Measurements from ENCODE around the gene ICAM5. TPM values are rescaled to one million over a fixed set of nuclear protein-coding genes. Genes with fewer than 3 reads are reported as not detected.

The ICAM5 gene
- total RNA-seq, 1 donor from 2014 or later = 3.8 TPM

GRCh38 chr19:10291554-10292205, 1.9 kb downstream of the ICAM5 start:
- H3K4me1 Mint-ChIP-seq = peaks cover 63% of the 10 kb centered on the region
- peak overlapping the region; percentile 43 for H3K27ac Mint-ChIP-seq
- no peaks in the 10 kb centered on the region for H3K9me3 Mint-ChIP-seq
- H3K36me3 Mint-ChIP-seq (ENCODE audit: low read depth) = peaks cover 4% of the 10 kb centered on the region
- DNase-seq = no peak
- peak overlapping the region; percentile 88 for H3K4me3 Mint-ChIP-seq
- intact Hi-C loops (cut with micrococcal nuclease) = loop anchor here (5.0 kb wide), 2 partner anchors 221 to 276 kb away; partner anchors contain the start of genes CDKN2D and KRI1
- peaks cover 53% of the 10 kb centered on the region for H3K27me3 Mint-ChIP-seq

GRCh38 chr19:10292206-10292788, 2.5 kb downstream of the ICAM5 start:
- H3K4me1 Mint-ChIP-seq = peaks cover 59% of the 10 kb centered on the region
- H3K9me3 Mint-ChIP-seq = no peaks in the 10 kb centered on the region
- H3K4me3 Mint-ChIP-seq = peak overlapping the region; percentile 88
- H3K36me3 Mint-ChIP-seq (ENCODE audit: low read depth) = peaks cover 4% of the 10 kb centered on the region
- peak; percentile 92 for DNase-seq
- H3K27ac Mint-ChIP-seq = peak overlapping the region; percentile 43
- peaks cover 54% of the 10 kb centered on the region for H3K27me3 Mint-ChIP-seq
- intact Hi-C loops (cut with micrococcal nuclease) = loop anchor here (5.0 kb wide), 2 partner anchors 220 to 275 kb away; partner anchors contain the start of genes CDKN2D and KRI1

- intact Hi-C loops (cut with micrococcal nuclease) = loop anchor here (5.0 kb wide), 2 partner anchors 219 to 274 kb away; partner anchors contain the start of genes CDKN2D and KRI1
- DNase-seq = peak; percentile 69
- Mint-ChIP-seq H3K27me3 (peaks cover 51% of the 10 kb centered on the region), H3K4me3 (peak overlapping the region; percentile 88), H3K4me1 (peaks cover 52% of the 10 kb centered on the region), H3K36me3 (ENCODE audit: low read depth) (peaks cover 4% of the 10 kb centered on the region), H3K27ac (peak overlapping the region; percentile 31), H3K9me3 (no peaks in the 10 kb centered on the region)
These were observed 3.3 kb downstream of the ICAM5 start for GRCh38 chr19:10292789-10293636.

GRCh38 chr19:10293637-10294367, 4.0 kb downstream of the ICAM5 start:
- Mint-ChIP-seq H3K36me3 (ENCODE audit: low read depth) (peaks cover 4% of the 10 kb centered on the region), H3K27me3 (peaks cover 46% of the 10 kb centered on the region), H3K4me3 (no peak overlapping the region), H3K4me1 (peaks cover 47% of the 10 kb centered on the region), H3K27ac (no peak overlapping the region), H3K9me3 (no peaks in the 10 kb centered on the region)
- intact Hi-C loops (cut with micrococcal nuclease) = loop anchor here (5.0 kb wide), 2 partner anchors 218 to 273 kb away; partner anchors contain the start of genes CDKN2D and KRI1
- DNase-seq = no peak

- Mint-ChIP-seq H3K4me1 (peaks cover 42% of the 10 kb centered on the region), H3K27me3 (peaks cover 44% of the 10 kb centered on the region), H3K9me3 (no peaks in the 10 kb centered on the region), H3K27ac (peak overlapping the region; percentile 34), H3K4me3 (peak overlapping the region; percentile 89), H3K36me3 (ENCODE audit: low read depth) (peaks cover 4% of the 10 kb centered on the region)
- intact Hi-C loops (cut with micrococcal nuclease) = loop anchor here (5.0 kb wide), 2 partner anchors 218 to 273 kb away; partner anchors contain the start of genes CDKN2D and KRI1
- DNase-seq = peak; percentile 66
These were observed 4.6 kb downstream of the ICAM5 start for GRCh38 chr19:10294368-10294697.

- Mint-ChIP-seq H3K9me3 (no peaks in the 10 kb centered on the region), H3K4me1 (peaks cover 37% of the 10 kb centered on the region), H3K27me3 (peaks cover 46% of the 10 kb centered on the region), H3K4me3 (peak overlapping the region; percentile 89), H3K36me3 (ENCODE audit: low read depth) (peaks cover 4% of the 10 kb centered on the region), H3K27ac (peak overlapping the region; percentile 81)
- intact Hi-C loops (cut with micrococcal nuclease) = loop anchor here (1.0 kb wide), 1 partner anchor 9 kb away; the partner anchor contains the start of gene ICAM4
- peak; percentile 93 for DNase-seq
These were observed 5.6 kb downstream of the ICAM5 start for GRCh38 chr19:10295305-10295846.

- Mint-ChIP-seq H3K27me3 (peaks cover 39% of the 10 kb centered on the region), H3K9me3 (no peaks in the 10 kb centered on the region), H3K4me1 (peaks cover 31% of the 10 kb centered on the region), H3K36me3 (ENCODE audit: low read depth) (peaks cover 4% of the 10 kb centered on the region), H3K27ac (peak overlapping the region; percentile 81), H3K4me3 (peak overlapping the region; percentile 89)
- intact Hi-C loops (cut with micrococcal nuclease) = loop anchor here (1.0 kb wide), 1 partner anchor 10 kb away; the partner anchor contains the start of gene ICAM4
- DNase-seq = no peak
These were observed 6.3 kb downstream of the ICAM5 start for GRCh38 chr19:10295847-10296591.

- Mint-ChIP-seq H3K9me3 (no peaks in the 10 kb centered on the region), H3K27me3 (peaks cover 19% of the 10 kb centered on the region), H3K27ac (no peak overlapping the region), H3K36me3 (ENCODE audit: low read depth) (peaks cover 5% of the 10 kb centered on the region), H3K4me1 (peaks cover 18% of the 10 kb centered on the region), H3K4me3 (no peak overlapping the region)
- no peak for DNase-seq
- intact Hi-C loops (cut with micrococcal nuclease) = no loop called here
These were observed 10.1 kb downstream of the ICAM5 start for GRCh38 chr19:10299545-10300458.

GRCh38 chr19:10305139-10305806, 15.5 kb downstream of the ICAM5 start:
- Mint-ChIP-seq H3K27ac (no peak overlapping the region), H3K27me3 (peaks cover 5% of the 10 kb centered on the region)

GRCh38 chr19:10306327-10306726, 16.6 kb downstream of the ICAM5 start:
- Mint-ChIP-seq H3K27me3 (peaks cover 3% of the 10 kb centered on the region), H3K4me3 (no peak overlapping the region), H3K4me1 (peaks cover 14% of the 10 kb centered on the region), H3K9me3 (no peaks in the 10 kb centered on the region), H3K36me3 (ENCODE audit: low read depth) (peaks cover 3% of the 10 kb centered on the region), H3K27ac (no peak overlapping the region)
- no peak for DNase-seq
- intact Hi-C loops (cut with micrococcal nuclease) = no loop called here

More at GRCh38 chr19:10305139-10305806, 15.5 kb downstream of the ICAM5 start:
- Mint-ChIP-seq H3K4me1 (peaks cover 14% of the 10 kb centered on the region), H3K9me3 (no peaks in the 10 kb centered on the region), H3K36me3 (ENCODE audit: low read depth) (peaks cover 3% of the 10 kb centered on the region), H3K4me3 (no peak overlapping the region)
- intact Hi-C loops (cut with micrococcal nuclease) = no loop called here
- DNase-seq = no peak

GRCh38 chr19:10309423-10309822, 19.7 kb downstream of the ICAM5 start, which contains the start of gene ZGLP1:
TSS of gene ZGLP1 (minus strand) at chr19:10309815.
- Mint-ChIP-seq H3K4me3 (no peak within 1 kb of the TSS), H3K27ac (no peak within 1 kb of the TSS), H3K4me1 (peaks cover 8% of the 10 kb centered on the region), H3K9me3 (no peaks in the 10 kb centered on the region), H3K36me3 (ENCODE audit: low read depth) (peaks cover 1% of the 10 kb centered on the region), H3K27me3 (no peaks in the 10 kb centered on the region)
- DNase-seq = no peak
- intact Hi-C loops (cut with micrococcal nuclease) = no loop called here
